CD8-positive, alpha-beta memory T cell (primary cell): Measurements from ENCODE around the gene SAFB2. TPM values are rescaled to one million over a fixed set of nuclear protein-coding genes. Genes with fewer than 3 reads are reported as not detected.

Experiments
- CTCF ChIA-PET: fragments of 350-600 bp; sonication (Branson Sonifier 250); formaldehyde crosslinking; loops from one replicate; lab custom pipeline; 2021; ENCODE audit warnings: antibody characterized with exemption; lab: Charles Lee
- POLR2A ChIA-PET: fragments of 350-600 bp; sonication (Branson Sonifier 250); formaldehyde crosslinking; loops from one replicate; lab custom pipeline; 2021; ENCODE audit warnings: antibody characterized with exemption; lab: Charles Lee
- DNase-seq, 5 donors: peaks; one replicate each; pipeline versions ENCODE4 v3.0.0 to v3.0.0-alpha.2; 2020 to 2022; ENCODE audit warnings: mixed read lengths in 1 of 5
- H3K27ac ChIP-seq: one replicate; pipeline ENCODE4 v1.7.0; 2013; ENCODE audit warnings: low read depth, mild to moderate bottlenecking, low read length, moderate library complexity
- H3K27me3 ChIP-seq: 2 replicates; pipeline ENCODE4 v1.7.0; 2013; ENCODE audit warnings: low read length, mild to moderate bottlenecking; ENCODE audit not compliant: insufficient read depth, poor library complexity, severe bottlenecking
- H3K36me3 ChIP-seq: 2 replicates; pipeline ENCODE4 v1.7.0; 2013; ENCODE audit warnings: mild to moderate bottlenecking, low read length, moderate library complexity; ENCODE audit not compliant: insufficient read depth
- H3K4me1 ChIP-seq: 2 replicates; pipeline ENCODE4 v1.7.0; 2013; ENCODE audit warnings: mild to moderate bottlenecking, low read length, moderate library complexity; ENCODE audit not compliant: insufficient read depth
- H3K4me3 ChIP-seq: 2 replicates; pipeline ENCODE4 v1.7.0; 2013; ENCODE audit warnings: mild to moderate bottlenecking, low read length
- H3K9me3 ChIP-seq: 2 replicates; pipeline ENCODE4 v1.7.0; 2013; ENCODE audit warnings: mild to moderate bottlenecking, low read length
- H3K27ac Mint-ChIP-seq, 8 donors: one replicate each; pipeline ENCODE4 v1.8.0; 2020 to 2021; ENCODE audit warnings: mixed read lengths in 8 of 8, mild to moderate bottlenecking in 6 of 8, inconsistent platforms in 3 of 8, moderate library complexity in 3 of 8
- H3K27me3 Mint-ChIP-seq, 2 donors: one replicate each; pipeline ENCODE4 v1.8.0; 2020 to 2021; ENCODE audit warnings: mixed read lengths in 2 of 2, mild to moderate bottlenecking in 1 of 2, moderate library complexity in 1 of 2
- H3K36me3 Mint-ChIP-seq, 3 donors: one replicate each; pipeline ENCODE4 v1.8.0; 2020 to 2021; ENCODE audit warnings: mixed read lengths in 3 of 3, inconsistent platforms in 1 of 3, mild to moderate bottlenecking in 1 of 3
- H3K4me1 Mint-ChIP-seq, 3 donors: one replicate each; pipeline ENCODE4 v1.8.0; 2020 to 2021; ENCODE audit warnings: mixed read lengths in 3 of 3, inconsistent platforms in 1 of 3, mild to moderate bottlenecking in 1 of 3
- H3K4me3 Mint-ChIP-seq, 7 donors: one replicate each; pipeline ENCODE4 v1.8.0; 2020 to 2021; ENCODE audit warnings: mixed read lengths in 7 of 7, mild to moderate bottlenecking in 6 of 7, moderate library complexity in 4 of 7, inconsistent platforms in 2 of 7
- H3K9me3 Mint-ChIP-seq, 5 donors: one replicate each; pipeline ENCODE4 v1.8.0; 2020 to 2022; ENCODE audit warnings: mixed read lengths in 5 of 5, mild to moderate bottlenecking in 3 of 5, moderate library complexity in 2 of 5, inconsistent platforms in 1 of 5
- polyA plus RNA-seq: library from polyadenylated mRNA; unstranded; fragments of 300-500 nt; fragmentation: Illumina TruSeq; gene quantifications from one replicate; pipeline ENCODE4 v1.2.3, GENCODE V29; 2021
- total RNA-seq, 2 experiments: library from RNA; stranded (reverse); gene quantifications; one replicate each; pipeline ENCODE4 v1.2.3, GENCODE V29; 2021

Gene SAFB2
- total and polyA plus RNA-seq, 3 experiments from 2014 or later: 56.4 to 98.2 (median 87.8) TPM

DNA sequence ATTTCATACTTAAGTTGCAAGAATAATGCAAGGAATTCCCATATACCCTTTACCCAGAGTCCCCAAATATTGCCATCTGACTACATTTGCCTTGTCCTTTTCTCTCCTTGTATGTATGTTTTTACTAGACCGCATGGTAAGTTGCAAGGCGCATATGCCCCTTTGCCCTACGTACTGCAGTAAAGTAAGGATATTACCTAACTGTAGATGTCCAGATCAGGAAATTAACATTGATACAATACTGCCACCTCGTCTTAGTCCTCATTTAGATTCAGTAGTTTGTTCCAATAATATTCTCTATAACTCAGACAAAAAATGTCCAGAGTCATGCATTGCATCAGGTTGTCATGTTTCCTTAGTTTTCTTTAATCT, 9.7 kb upstream of the SAFB2 start:
- Histone ChIP-seq H3K9me3 (no peaks in the 10 kb centered on the region), H3K27ac (no peak overlapping the region), H3K27me3 (no peaks in the 10 kb centered on the region), H3K4me3 (no peak overlapping the region), H3K4me1 (peaks cover 56% of the 10 kb centered on the region), H3K36me3 (peaks cover 17% of the 10 kb centered on the region)
- ChIA-PET POLR2A (no interaction called here), CTCF (no interaction called here)
- H3K4me1 Mint-ChIP-seq: peaks cover 62 to 89% (median 87%) of the 10 kb centered on the region in 3 donors
- H3K27ac Mint-ChIP-seq: peak overlapping the region in 5 of 8 donors; percentile 2 to 49 (median 17)
- peaks cover 5 to 66% (median 5%) of the 10 kb centered on the region in 3 donors for H3K36me3 Mint-ChIP-seq
- H3K9me3 Mint-ChIP-seq: no peaks in the 10 kb centered on the region
- H3K27me3 Mint-ChIP-seq: no peaks in the 10 kb centered on the region
- peak overlapping the region in 4 of 7 donors; percentile 0 to 54 (median 20) for H3K4me3 Mint-ChIP-seq
- DNase-seq: no peak

DNA sequence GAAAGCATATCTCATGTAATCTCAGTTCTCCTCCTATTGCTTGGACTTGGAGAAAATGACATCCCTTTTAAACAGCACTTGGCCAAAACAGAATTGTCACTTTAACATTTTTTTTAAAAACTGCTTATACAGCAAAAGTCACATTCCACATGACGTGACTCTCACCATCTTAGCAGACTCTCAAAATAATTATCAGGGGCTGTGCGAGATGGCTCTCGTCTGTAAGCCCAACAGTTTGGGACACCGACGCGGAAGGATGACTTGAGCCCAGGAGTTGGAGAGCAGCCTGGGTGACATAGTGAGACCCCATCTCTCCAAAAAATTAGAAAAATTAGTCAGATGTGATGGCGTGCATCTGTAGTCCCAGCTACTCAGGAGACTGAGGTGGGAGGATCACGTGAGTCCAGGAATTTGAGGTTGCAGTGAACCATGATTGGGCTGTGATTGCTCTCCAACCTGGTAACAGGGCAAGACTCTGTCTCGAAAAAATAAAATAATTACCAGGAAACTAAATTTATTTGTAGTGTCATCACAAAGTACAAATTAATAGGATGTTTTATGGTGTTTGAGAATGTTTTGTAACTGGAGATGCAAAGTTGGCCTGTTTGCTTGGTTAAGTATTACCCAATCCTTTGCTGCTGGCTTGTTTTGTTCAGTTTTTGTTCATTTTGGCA, 9.1 kb upstream of the SAFB2 start:
- no peaks in the 10 kb centered on the region for H3K9me3 ChIP-seq
- Mint-ChIP-seq H3K4me1 (peaks cover 64 to 93% (median 91%) of the 10 kb centered on the region in 3 donors), H3K4me3 (peak overlapping the region in 5 of 7 donors; percentile 2 to 54 (median 39)), H3K36me3 (peaks cover 5 to 71% (median 5%) of the 10 kb centered on the region in 3 donors), H3K27ac (peak overlapping the region in 6 of 8 donors; percentile 1 to 49 (median 26)), H3K27me3 (no peaks in the 10 kb centered on the region), H3K9me3 (no peaks in the 10 kb centered on the region)
- no peak for DNase-seq
- no peak overlapping the region for H3K4me3 ChIP-seq
- H3K4me1 ChIP-seq: peaks cover 61% of the 10 kb centered on the region
- H3K36me3 ChIP-seq: peaks cover 22% of the 10 kb centered on the region
- H3K27me3 ChIP-seq: no peaks in the 10 kb centered on the region
- CTCF ChIA-PET: interaction anchor here (1.4 kb wide), 1 partner anchor 58 kb away, joined by 3 read pairs; the partner anchor contains the start of gene RPL36
- H3K27ac ChIP-seq: no peak overlapping the region
- POLR2A ChIA-PET: no interaction called here

- H3K36me3 Mint-ChIP-seq: peaks cover 13 to 86% (median 13%) of the 10 kb centered on the region in 3 donors
- POLR2A ChIA-PET: no interaction called here
- no peaks in the 10 kb centered on the region for H3K27me3 Mint-ChIP-seq
- H3K27ac Mint-ChIP-seq: peak overlapping the region in 6 of 8 donors; percentile 21 to 75 (median 34)
- no peaks in the 10 kb centered on the region for H3K9me3 Mint-ChIP-seq
- H3K4me3 Mint-ChIP-seq: peak overlapping the region in 5 of 7 donors; percentile 3 to 47 (median 18)
- Histone ChIP-seq H3K27ac (no peak overlapping the region), H3K36me3 (peaks cover 38% of the 10 kb centered on the region), H3K27me3 (no peaks in the 10 kb centered on the region), H3K9me3 (no peaks in the 10 kb centered on the region), H3K4me3 (no peak overlapping the region), H3K4me1 (peaks cover 82% of the 10 kb centered on the region)
- CTCF ChIA-PET: no interaction called here
- DNase-seq: no peak
- peaks cover 74 to 95% (median 94%) of the 10 kb centered on the region in 3 donors for H3K4me1 Mint-ChIP-seq
Observed at GRCh38 chr19:5628919-5629481, 6.4 kb upstream of the SAFB2 start.

GRCh38 chr19:5628461-5628860, 5.9 kb upstream of the SAFB2 start:
- Mint-ChIP-seq H3K9me3 (no peaks in the 10 kb centered on the region), H3K27me3 (no peaks in the 10 kb centered on the region), H3K4me3 (peak overlapping the region in 4 of 7 donors; percentile 3 to 26 (median 25)), H3K4me1 (peaks cover 71 to 96% (median 94%) of the 10 kb centered on the region in 3 donors), H3K36me3 (peaks cover 13 to 87% (median 13%) of the 10 kb centered on the region in 3 donors), H3K27ac (peak overlapping the region in 5 of 8 donors; percentile 22 to 53 (median 28))
- ChIA-PET POLR2A (no interaction called here), CTCF (no interaction called here)
- Histone ChIP-seq H3K27me3 (no peaks in the 10 kb centered on the region), H3K4me3 (no peak overlapping the region), H3K4me1 (peaks cover 79% of the 10 kb centered on the region), H3K36me3 (peaks cover 38% of the 10 kb centered on the region), H3K27ac (no peak overlapping the region), H3K9me3 (no peaks in the 10 kb centered on the region)
- no peak for DNase-seq

DNA sequence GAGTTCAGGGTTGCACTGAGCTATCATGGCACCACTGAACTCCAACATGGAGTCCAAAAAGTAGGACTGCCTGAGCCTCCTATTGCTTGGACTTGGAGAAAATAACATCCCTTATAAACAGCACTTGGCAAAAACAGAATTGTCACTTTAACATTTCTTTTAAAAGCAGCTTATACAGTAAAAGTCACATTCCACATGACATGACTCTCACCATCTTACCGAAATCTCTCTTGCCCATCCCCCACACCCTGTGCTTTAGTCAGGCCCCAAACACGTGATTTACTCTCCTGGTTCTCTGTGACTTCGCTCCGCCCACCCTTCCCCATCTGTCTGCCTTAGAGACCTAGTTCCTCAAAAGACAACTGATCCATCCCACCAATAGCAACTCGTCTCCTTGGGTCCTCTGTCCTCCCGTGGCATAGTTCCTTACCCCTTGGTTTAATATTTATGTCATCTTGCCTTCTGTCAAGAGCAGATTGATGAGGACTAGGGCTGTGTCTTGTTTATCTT, 4.9 kb upstream of the SAFB2 start:
- peaks cover 70 to 90% (median 85%) of the 10 kb centered on the region in 3 donors for H3K4me1 Mint-ChIP-seq
- Histone ChIP-seq H3K27me3 (no peaks in the 10 kb centered on the region), H3K9me3 (no peaks in the 10 kb centered on the region), H3K36me3 (peaks cover 38% of the 10 kb centered on the region), H3K4me1 (peaks cover 79% of the 10 kb centered on the region), H3K27ac (peak overlapping the region; percentile 28), H3K4me3 (no peak overlapping the region)
- POLR2A ChIA-PET: no interaction called here
- H3K4me3 Mint-ChIP-seq: peak overlapping the region in 5 of 7 donors; percentile 36 to 70 (median 57)
- H3K9me3 Mint-ChIP-seq: peaks cover 0 to 1% (median 0%) of the 10 kb centered on the region in 5 donors
- no peak for DNase-seq
- CTCF ChIA-PET: interaction anchor here (1.7 kb wide), 1 partner anchor 62 kb away, joined by 4 read pairs; no protein-coding TSS in a partner anchor
- H3K27ac Mint-ChIP-seq: peak overlapping the region in 7 of 8 donors; percentile 17 to 91 (median 82)
- H3K27me3 Mint-ChIP-seq: peaks cover 0 to 6% of the 10 kb centered on the region in 2 donors
- peaks cover 13 to 88% (median 13%) of the 10 kb centered on the region in 3 donors for H3K36me3 Mint-ChIP-seq

- H3K36me3 Mint-ChIP-seq: peaks cover 13 to 89% (median 15%) of the 10 kb centered on the region in 3 donors
- Histone ChIP-seq H3K36me3 (peaks cover 42% of the 10 kb centered on the region), H3K27me3 (no peaks in the 10 kb centered on the region), H3K4me3 (peak overlapping the region; percentile 84), H3K27ac (no peak overlapping the region), H3K9me3 (no peaks in the 10 kb centered on the region), H3K4me1 (peaks cover 75% of the 10 kb centered on the region)
- no peak for DNase-seq
- peak overlapping the region; percentile 74 to 99 (median 92) for H3K27ac Mint-ChIP-seq
- peak overlapping the region; percentile 90 to 100 (median 100) for H3K4me3 Mint-ChIP-seq
- H3K27me3 Mint-ChIP-seq: peaks cover 0 to 6% of the 10 kb centered on the region in 2 donors
- ChIA-PET POLR2A (no interaction called here), CTCF (interaction anchor here (1.3 to 1.7 kb wide), 2 partner anchors 62 to 64 kb away, joined by 3 to 4 read pairs; no protein-coding TSS in a partner anchor)
- peaks cover 67 to 83% (median 78%) of the 10 kb centered on the region in 3 donors for H3K4me1 Mint-ChIP-seq
- H3K9me3 Mint-ChIP-seq: peaks cover 0 to 1% (median 0%) of the 10 kb centered on the region in 5 donors
Observed at GRCh38 chr19:5625641-5626040, 3.1 kb upstream of the SAFB2 start.

DNA sequence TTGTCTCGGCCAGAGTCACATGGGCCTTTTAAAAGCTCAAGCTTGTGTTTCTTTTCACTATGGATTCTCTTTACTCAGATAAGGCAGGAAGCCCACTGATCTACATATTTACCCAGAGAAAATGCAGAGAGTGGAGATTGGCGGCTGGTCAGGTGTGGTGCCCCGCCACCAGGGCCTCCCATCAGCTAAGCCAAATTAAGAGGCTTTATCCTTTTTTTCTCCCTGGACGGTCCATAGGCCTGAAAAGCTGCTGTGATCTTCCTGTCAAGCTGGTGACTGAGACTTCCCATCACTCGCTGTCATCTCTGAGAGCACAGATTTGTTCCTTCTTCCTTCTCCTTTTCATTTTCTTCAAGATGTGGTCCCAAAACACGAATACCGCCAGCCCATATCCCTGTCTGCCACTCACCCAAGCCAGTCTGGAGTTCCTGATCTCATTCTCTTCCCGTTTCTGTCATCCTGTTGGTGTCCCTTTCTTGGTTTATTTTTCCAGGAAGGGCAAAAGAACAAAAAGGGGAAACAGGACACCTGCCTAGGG, 2.2 kb upstream of the SAFB2 start:
- ChIA-PET CTCF (interaction anchor here (1.3 kb wide), 1 partner anchor 62 kb away, joined by 3 read pairs; no protein-coding TSS in a partner anchor), POLR2A (interaction anchor here (2.0 kb wide), 1 partner anchor 11 kb away, joined by 9 read pairs; no protein-coding TSS in a partner anchor)
- Histone ChIP-seq H3K27ac (peak overlapping the region; percentile 93), H3K27me3 (no peaks in the 10 kb centered on the region), H3K9me3 (no peaks in the 10 kb centered on the region), H3K36me3 (peaks cover 47% of the 10 kb centered on the region), H3K4me3 (peak overlapping the region; percentile 84), H3K4me1 (peaks cover 76% of the 10 kb centered on the region)
- DNase-seq: no peak
- H3K36me3 Mint-ChIP-seq: peaks cover 13 to 93% (median 19%) of the 10 kb centered on the region in 3 donors
- H3K9me3 Mint-ChIP-seq: peaks cover 0 to 1% (median 0%) of the 10 kb centered on the region in 5 donors
- H3K4me3 Mint-ChIP-seq: peak overlapping the region; percentile 90 to 100 (median 100)
- peak overlapping the region; percentile 87 to 99 (median 95) for H3K27ac Mint-ChIP-seq
- H3K27me3 Mint-ChIP-seq: peaks cover 0 to 6% of the 10 kb centered on the region in 2 donors
- H3K4me1 Mint-ChIP-seq: peaks cover 70 to 86% (median 80%) of the 10 kb centered on the region in 3 donors
